Parathyroid adenoma (tissue), 2 donors: ENCODE measurements around the gene KIF5B.
"Not testable (repeated sequence)": the region's sequence is repeated elsewhere in the genome, so short reads cannot be mapped to it uniquely, and the experiment has no call there.

Source experiments
- H2AFZ ChIP-seq: fragments of 300-600 bp; sonication (generic); one replicate; pipeline ENCODE4 v1.7.0; 2017; ENCODE audit warnings: antibody characterized with exemption, mild to moderate bottlenecking
- H3K27ac ChIP-seq: fragments of 300-600 bp; sonication (generic); one replicate; pipeline ENCODE4 v1.7.0; 2017
- H3K27me3 ChIP-seq: fragments of 300-600 bp; sonication (generic); one replicate; pipeline ENCODE4 v1.7.0; 2017; ENCODE audit warnings: low read length; ENCODE audit not compliant: control insufficient read depth, insufficient read depth
- H3K36me3 ChIP-seq: fragments of 300-600 bp; sonication (generic); one replicate; pipeline ENCODE4 v1.7.0; 2017; ENCODE audit warnings: low read length; ENCODE audit not compliant: control insufficient read depth, insufficient read depth
- H3K4me1 ChIP-seq: fragments of 300-600 bp; sonication (generic); one replicate; pipeline ENCODE4 v1.7.0; 2017; ENCODE audit warnings: control low read depth
- H3K4me2 ChIP-seq: fragments of 300-600 bp; sonication (generic); one replicate; pipeline ENCODE4 v1.7.0; 2017; ENCODE audit warnings: low read length
- H3K4me3 ChIP-seq: fragments of 300-600 bp; sonication (generic); one replicate; pipeline ENCODE4 v1.7.0; 2017; ENCODE audit warnings: low read depth, low read length
- H3K79me2 ChIP-seq: fragments of 300-600 bp; sonication (generic); one replicate; pipeline ENCODE4 v1.7.0; 2017; ENCODE audit warnings: control low read depth
- H3K9ac ChIP-seq: fragments of 300-600 bp; sonication (generic); one replicate; pipeline ENCODE4 v1.7.0; 2017; ENCODE audit warnings: mild to moderate bottlenecking
- H3K9me3 ChIP-seq: fragments of 300-600 bp; sonication (generic); one replicate; pipeline ENCODE4 v1.7.0; 2017; ENCODE audit warnings: low read length; ENCODE audit not compliant: control insufficient read depth
- CTCF ChIP-seq: fragments of 300-600 bp; sonication (generic); IDR thresholded peaks from one replicate; pipeline ENCODE4 v1.7.0; 2017; ENCODE audit warnings: antibody characterized with exemption, mild to moderate bottlenecking
- donor health status: primary hyperparathyroidism.

KIF5B gene

GRCh38 chr10:32072025-32072800 lies 16.0 kb upstream of the KIF5B start:
- TF ChIP-seq CTCF, result no peak
- no peaks in the 10 kb centered on the region for H3K36me3 ChIP-seq
- H3K4me1 ChIP-seq, result no peaks in the 10 kb centered on the region
- H3K9me3 ChIP-seq, result no peaks in the 10 kb centered on the region
- H3K27me3 ChIP-seq, result no peaks in the 10 kb centered on the region
- H3K4me2 ChIP-seq, result no peak overlapping the region
- no peaks in the 10 kb centered on the region for H3K79me2 ChIP-seq
- H3K4me3 ChIP-seq, result no peak overlapping the region
- H3K9ac ChIP-seq, result no peak overlapping the region
- H3K27ac ChIP-seq, result no peak overlapping the region
- no peak overlapping the region for H2AFZ ChIP-seq

- Histone ChIP-seq H3K36me3 (no peaks in the 10 kb centered on the region), H3K9me3 (no peaks in the 10 kb centered on the region), H3K27ac (no peak overlapping the region), H3K4me1 (no peaks in the 10 kb centered on the region), H3K9ac (no peak overlapping the region), H3K79me2 (no peaks in the 10 kb centered on the region), H2AFZ (no peak overlapping the region), H3K4me3 (no peak overlapping the region), H3K4me2 (no peak overlapping the region), H3K27me3 (no peaks in the 10 kb centered on the region)
- TF ChIP-seq CTCF, result no peak
Measured at GRCh38 chr10:32070645-32071044, 14.4 kb upstream of the KIF5B start.

- H3K9me3 ChIP-seq, result no peaks in the 10 kb centered on the region
- H3K9ac ChIP-seq, result no peak overlapping the region
- no peak for TF ChIP-seq CTCF
- no peaks in the 10 kb centered on the region for H3K27me3 ChIP-seq
- H3K4me2 ChIP-seq, result no peak overlapping the region
- H3K36me3 ChIP-seq, result no peaks in the 10 kb centered on the region
- H3K79me2 ChIP-seq, result no peaks in the 10 kb centered on the region
- no peak overlapping the region for H3K4me3 ChIP-seq
- H2AFZ ChIP-seq, result no peak overlapping the region
- H3K27ac ChIP-seq, result no peak overlapping the region
- no peaks in the 10 kb centered on the region for H3K4me1 ChIP-seq
Measured at GRCh38 chr10:32068569-32068968, 12.3 kb upstream of the KIF5B start.

- H3K27ac ChIP-seq, H3K9me3 ChIP-seq: not testable (repeated sequence)
Measured at GRCh38 chr10:32067931-32068330, 11.7 kb upstream of the KIF5B start.

GRCh38 chr10:32065856-32066255 lies 9.6 kb upstream of the KIF5B start:
- Histone ChIP-seq H3K4me1 (no peaks in the 10 kb centered on the region), H3K4me3 (no peak overlapping the region)
- TF ChIP-seq CTCF, result no peak

More at GRCh38 chr10:32067931-32068330, 11.7 kb upstream of the KIF5B start:
- not testable (repeated sequence) for H3K4me2 ChIP-seq, H3K36me3 ChIP-seq, H3K4me3 ChIP-seq, H2AFZ ChIP-seq, H3K27me3 ChIP-seq, H3K9ac ChIP-seq, H3K79me2 ChIP-seq, H3K4me1 ChIP-seq

More at GRCh38 chr10:32065856-32066255, 9.6 kb upstream of the KIF5B start:
- H2AFZ ChIP-seq, result no peak overlapping the region
- no peak overlapping the region for H3K4me2 ChIP-seq
- no peaks in the 10 kb centered on the region for H3K36me3 ChIP-seq
- no peak overlapping the region for H3K9ac ChIP-seq
- no peaks in the 10 kb centered on the region for H3K79me2 ChIP-seq
- no peaks in the 10 kb centered on the region for H3K27me3 ChIP-seq
- no peaks in the 10 kb centered on the region for H3K9me3 ChIP-seq
- no peak overlapping the region for H3K27ac ChIP-seq
